Activated CD4-positive, alpha-beta memory T cell treated with anti-CD3 and anti-CD28 coated beads for 36 hours (primary cell): Measurements from ENCODE around the gene CDK3. TPM values are rescaled to one million over a fixed set of nuclear protein-coding genes. Genes with fewer than 3 reads are reported as not detected.

Experiments used
- CTCF ChIA-PET: fragments of 350-600 bp; sonication (Branson Sonifier 250); formaldehyde crosslinking; loops from one replicate; lab custom pipeline; 2021; ENCODE audit warnings: antibody characterized with exemption, inconsistent platforms; lab: Charles Lee
- POLR2A ChIA-PET: fragments of 350-600 bp; sonication (Branson Sonifier 250); formaldehyde crosslinking; loops from one replicate; lab custom pipeline; 2021; ENCODE audit warnings: antibody characterized with exemption; lab: Charles Lee
- DNase-seq: peaks from one replicate; pipeline ENCODE4 v3.0.0-alpha.2; 2020
- H3K27ac Mint-ChIP-seq: one replicate; pipeline ENCODE4 v1.8.0; 2021; ENCODE audit warnings: mixed read lengths
- H3K27me3 Mint-ChIP-seq: one replicate; pipeline ENCODE4 v1.8.0; 2021; ENCODE audit warnings: mixed read lengths
- H3K36me3 Mint-ChIP-seq: one replicate; pipeline ENCODE4 v1.8.0; 2021; ENCODE audit warnings: mixed read lengths
- H3K4me1 Mint-ChIP-seq: one replicate; pipeline ENCODE4 v1.8.0; 2021; ENCODE audit warnings: low read depth, mixed read lengths
- H3K4me3 Mint-ChIP-seq: one replicate; pipeline ENCODE4 v1.8.0; 2021; ENCODE audit warnings: mild to moderate bottlenecking, mixed read lengths
- H3K9me3 Mint-ChIP-seq: one replicate; pipeline ENCODE4 v1.8.0; 2021; ENCODE audit warnings: mixed read lengths
- intact Hi-C: fragments of 100-400 bp; cut with micrococcal nuclease; formaldehyde crosslinking; loops from one replicate; pipeline ENCODE4 v1.15.1; 2023
- total RNA-seq, 2 experiments: library from RNA; stranded (reverse); gene quantifications; one replicate each; pipeline ENCODE4 v1.2.3, GENCODE V29; 2021

CDK3 gene
- total RNA-seq, 2 experiments from 2014 or later = 2.9 to 3.7 TPM

- POLR2A ChIA-PET = no interaction called here
- H3K9me3 Mint-ChIP-seq = no peaks in the 10 kb centered on the region
- H3K27me3 Mint-ChIP-seq = no peaks in the 10 kb centered on the region
- CTCF ChIA-PET = no interaction called here
- peak overlapping the region; percentile 7 for H3K27ac Mint-ChIP-seq
- no peak overlapping the region for H3K4me3 Mint-ChIP-seq
- peaks cover 31% of the 10 kb centered on the region for H3K4me1 Mint-ChIP-seq
- no peak for DNase-seq
- intact Hi-C loops = loop anchor here (2.0 kb wide), 1 partner anchor 18 kb away; no protein-coding TSS in a partner anchor
- H3K36me3 Mint-ChIP-seq = peaks cover 54% of the 10 kb centered on the region
These were observed 48.1 kb downstream of the CDK3 start for GRCh38 chr17:76048711-76049110.

GRCh38 chr17:76049239-76049638, 48.6 kb downstream of the CDK3 start:
- ChIA-PET CTCF (interaction anchor here (0.8 to 1.1 kb wide), 2 partner anchors 35 to 359 kb away, joined by 3 to 4 read pairs; no protein-coding TSS in a partner anchor), POLR2A (no interaction called here)
- peaks cover 36% of the 10 kb centered on the region for H3K4me1 Mint-ChIP-seq
- no peak overlapping the region for H3K4me3 Mint-ChIP-seq
- intact Hi-C loops = loop anchor here (2.0 kb wide), 1 partner anchor 18 kb away; no protein-coding TSS in a partner anchor
- no peaks in the 10 kb centered on the region for H3K27me3 Mint-ChIP-seq
- no peaks in the 10 kb centered on the region for H3K9me3 Mint-ChIP-seq
- peak overlapping the region; percentile 10 for H3K27ac Mint-ChIP-seq
- no peak for DNase-seq
- peaks cover 55% of the 10 kb centered on the region for H3K36me3 Mint-ChIP-seq

GRCh38 chr17:76049836-76050537, 49.3 kb downstream of the CDK3 start:
- ChIA-PET POLR2A (no interaction called here), CTCF (interaction anchor here (0.8 to 1.1 kb wide), 2 partner anchors 36 to 358 kb away, joined by 3 to 4 read pairs; no protein-coding TSS in a partner anchor)
- H3K27me3 Mint-ChIP-seq = no peaks in the 10 kb centered on the region
- H3K4me3 Mint-ChIP-seq = no peak overlapping the region
- H3K4me1 Mint-ChIP-seq = peaks cover 36% of the 10 kb centered on the region
- intact Hi-C loops = loop anchor here (2.0 kb wide), 1 partner anchor 17 kb away; no protein-coding TSS in a partner anchor
- H3K27ac Mint-ChIP-seq = no peak overlapping the region
- no peak for DNase-seq
- H3K9me3 Mint-ChIP-seq = no peaks in the 10 kb centered on the region
- peaks cover 47% of the 10 kb centered on the region for H3K36me3 Mint-ChIP-seq

- Mint-ChIP-seq H3K4me3 (no peak overlapping the region), H3K27ac (peak overlapping the region; percentile 32), H3K4me1 (peaks cover 36% of the 10 kb centered on the region), H3K27me3 (no peaks in the 10 kb centered on the region), H3K36me3 (peaks cover 42% of the 10 kb centered on the region), H3K9me3 (no peaks in the 10 kb centered on the region)
- DNase-seq = no peak
- ChIA-PET CTCF (interaction anchor here (1.0 to 1.2 kb wide), 2 partner anchors 26 to 46 kb away, joined by 3 to 4 read pairs; no protein-coding TSS in a partner anchor), POLR2A (no interaction called here)
- intact Hi-C loops = no loop called here
These were observed 50.1 kb downstream of the CDK3 start for GRCh38 chr17:76050538-76051467.

- H3K4me1 Mint-ChIP-seq = peaks cover 36% of the 10 kb centered on the region
- H3K9me3 Mint-ChIP-seq = no peaks in the 10 kb centered on the region
- ChIA-PET POLR2A (no interaction called here), CTCF (interaction anchor here (1.0 to 1.2 kb wide), 2 partner anchors 26 to 46 kb away, joined by 3 to 4 read pairs; no protein-coding TSS in a partner anchor)
- peaks cover 42% of the 10 kb centered on the region for H3K36me3 Mint-ChIP-seq
- intact Hi-C loops = no loop called here
- no peak overlapping the region for H3K27ac Mint-ChIP-seq
- no peaks in the 10 kb centered on the region for H3K27me3 Mint-ChIP-seq
- no peak overlapping the region for H3K4me3 Mint-ChIP-seq
- no peak for DNase-seq
These were observed 50.9 kb downstream of the CDK3 start for GRCh38 chr17:76051561-76051960.

- H3K36me3 Mint-ChIP-seq = peaks cover 44% of the 10 kb centered on the region
- no peaks in the 10 kb centered on the region for H3K27me3 Mint-ChIP-seq
- H3K27ac Mint-ChIP-seq = peak overlapping the region; percentile 31
- DNase-seq = peak; percentile 46
- POLR2A ChIA-PET = interaction anchor here (0.5 to 2.0 kb wide), 4 partner anchors 9 to 164 kb away, joined by 3 to 6 read pairs (median 4); no protein-coding TSS in a partner anchor
- H3K9me3 Mint-ChIP-seq = no peaks in the 10 kb centered on the region
- H3K4me1 Mint-ChIP-seq = peaks cover 36% of the 10 kb centered on the region
- intact Hi-C loops = no loop called here
- H3K4me3 Mint-ChIP-seq = no peak overlapping the region
- CTCF ChIA-PET = interaction anchor here (0.6 to 1.2 kb wide), 5 partner anchors 39 to 355 kb away, joined by 3 to 5 read pairs (median 4); partner anchors contain the start of gene PRPSAP1
These were observed 52.8 kb downstream of the CDK3 start for GRCh38 chr17:76053246-76054111.

- Mint-ChIP-seq H3K36me3 (peaks cover 45% of the 10 kb centered on the region), H3K27me3 (no peaks in the 10 kb centered on the region), H3K27ac (no peak overlapping the region), H3K9me3 (no peaks in the 10 kb centered on the region), H3K4me1 (peaks cover 32% of the 10 kb centered on the region), H3K4me3 (no peak overlapping the region)
- intact Hi-C loops = no loop called here
- DNase-seq = no peak
- ChIA-PET CTCF (interaction anchor here (0.6 to 0.9 kb wide), 4 partner anchors 40 to 355 kb away, joined by 3 to 4 read pairs (median 4); no protein-coding TSS in a partner anchor), POLR2A (interaction anchor here (1.0 to 2.0 kb wide), 3 partner anchors 9 to 26 kb away, joined by 3 to 6 read pairs (median 3); no protein-coding TSS in a partner anchor)
These were observed 53.4 kb downstream of the CDK3 start for GRCh38 chr17:76054112-76054476.

Other genes starting within 250 kb of the CDK3 start
- 10 to 100 TPM; 69.3 to 69.7 TPM for gene GALK1, start 235.7 kb upstream of the CDK3 start, total RNA-seq
- gene UNK, start 216.0 kb upstream of the CDK3 start, total RNA-seq = 10 to 100 TPM; 21.8 to 24.7 TPM
- 100 to 1,000 TPM; 135 to 139 TPM for gene UNC13D, start 156.5 kb upstream of the CDK3 start, total RNA-seq
- gene WBP2, start 145.5 kb upstream of the CDK3 start, total RNA-seq = 10 to 100 TPM; 79.1 to 80.6 TPM
- 10 to 100 TPM; 18.5 to 19.5 TPM for gene TRIM47, start 122.3 kb upstream of the CDK3 start, total RNA-seq
- 10 to 100 TPM; 27.5 to 28.2 TPM for gene TRIM65, start 103.9 kb upstream of the CDK3 start, total RNA-seq
- gene MRPL38, start 96.0 kb upstream of the CDK3 start, total RNA-seq = 100 to 1,000 TPM; 108 TPM
- gene FBF1, start 59.8 kb upstream of the CDK3 start, total RNA-seq = 10 to 100 TPM; 17.2 to 18.1 TPM
- gene ACOX1, start 21.7 kb upstream of the CDK3 start, total RNA-seq = 10 to 100 TPM; 34.0 to 35.1 TPM
- gene TEN1, start 21.6 kb upstream of the CDK3 start, total RNA-seq = 10 to 100 TPM; 11.4 to 12.3 TPM
- under 1 TPM in 1 of 2 experiments, not detected in 1; 0.02 TPM for gene EVPL, start 26.5 kb downstream of the CDK3 start, total RNA-seq
- 100 to 1,000 TPM; 142 to 148 TPM for gene SRP68, start 71.7 kb downstream of the CDK3 start, total RNA-seq
- gene GALR2, start 73.9 kb downstream of the CDK3 start, total RNA-seq = 1 to 10 TPM; 3.5 to 4.8 TPM
- gene ZACN, start 78.3 kb downstream of the CDK3 start, total RNA-seq = 1 to 10 TPM; 4.9 to 5.1 TPM
- 10 to 100 TPM; 63.3 to 66.0 TPM for gene EXOC7, start 102.9 kb downstream of the CDK3 start, total RNA-seq
- gene FOXJ1, start 140.4 kb downstream of the CDK3 start, total RNA-seq = under 1 TPM; 0.22 to 0.29 TPM
- gene RNF157, start 239.6 kb downstream of the CDK3 start, total RNA-seq = 10 to 100 TPM; 25.4 to 28.0 TPM